GM18502 (cell line): ENCODE results near the gene MORC4.

Experiments used
- ATAC-seq: cut with Tn5 transposase; IDR thresholded peaks from one replicate; pipeline ENCODE4 v1.9.1; 2021; ENCODE audit warnings: mild to moderate bottlenecking; ENCODE audit not compliant: unreplicated experiment, poor library complexity

Gene MORC4

GRCh38 chrX:106954041-106954440, 46.0 kb downstream of the MORC4 start:
- no peak for ATAC-seq

GRCh38 chrX:106952988-106953387, 47.0 kb downstream of the MORC4 start:
- no peak for ATAC-seq

- ATAC-seq: no peak
Measured at GRCh38 chrX:106952538-106952937, 47.5 kb downstream of the MORC4 start.

- ATAC-seq: no peak
Measured at GRCh38 chrX:106952089-106952488, 47.9 kb downstream of the MORC4 start.

- ATAC-seq: no peak
Measured at GRCh38 chrX:106951230-106951629, 48.8 kb downstream of the MORC4 start.

- ATAC-seq: no peak
Measured at GRCh38 chrX:106950381-106950780, 49.6 kb downstream of the MORC4 start.

GRCh38 chrX:106949366-106949765, 50.6 kb downstream of the MORC4 start:
- no peak for ATAC-seq

GRCh38 chrX:106948641-106949040, 51.4 kb downstream of the MORC4 start:
- no peak for ATAC-seq

GRCh38 chrX:106946464-106946863, 53.5 kb downstream of the MORC4 start:
- ATAC-seq: no peak

- ATAC-seq: no peak
Measured at GRCh38 chrX:106940068-106940467, 59.9 kb downstream of the MORC4 start.

- no peak for ATAC-seq
Measured at GRCh38 chrX:106939566-106939965, 60.4 kb downstream of the MORC4 start.

GRCh38 chrX:106936246-106936645, 63.8 kb downstream of the MORC4 start:
- ATAC-seq: no peak

GRCh38 chrX:106935175-106935574, 64.8 kb downstream of the MORC4 start:
- ATAC-seq: no peak

- ATAC-seq: no peak
Measured at GRCh38 chrX:106933538-106933961, 66.5 kb downstream of the MORC4 start.

GRCh38 chrX:106932960-106933537, 67.0 kb downstream of the MORC4 start:
- no peak for ATAC-seq

- ATAC-seq: no peak
Measured at GRCh38 chrX:106932492-106932923, 67.5 kb downstream of the MORC4 start.

- no peak for ATAC-seq
Measured at GRCh38 chrX:106931831-106932491, 68.1 kb downstream of the MORC4 start.

- ATAC-seq: no peak
Measured at GRCh38 chrX:106928227-106928626, 71.8 kb downstream of the MORC4 start.

GRCh38 chrX:106927700-106928099, 72.3 kb downstream of the MORC4 start:
- no peak for ATAC-seq

- ATAC-seq: no peak
Measured at GRCh38 chrX:106927023-106927422, 73.0 kb downstream of the MORC4 start.

- no peak for ATAC-seq
Measured at GRCh38 chrX:106921637-106922036, 78.4 kb downstream of the MORC4 start.

GRCh38 chrX:106919932-106920452, 80.0 kb downstream of the MORC4 start, which contains the start of gene CLDN2:
Gene CLDN2, plus strand, starts transcription at chrX:106920402. Its CDS starts 7,827 bp downstream, at chrX:106928229.
- ATAC-seq: no peak
